HG03457 (cell line): ENCODE measurements around the gene OTUD7B.
A peak's percentile ranks its signal among the peaks of the same experiment; 100 is the strongest.

ENCODE experiments used
- ATAC-seq: cut with Tn5 transposase; IDR thresholded peaks from one replicate; pipeline ENCODE4 v1.9.1; 2021; ENCODE audit warnings: moderate number of reproducible peaks; ENCODE audit not compliant: unreplicated experiment

OTUD7B gene

GRCh38 chr1:149925751-149926150, 84.8 kb downstream of the OTUD7B start:
- ATAC-seq = no peak

GRCh38 chr1:149925345-149925744, 85.2 kb downstream of the OTUD7B start:
- no peak for ATAC-seq

- ATAC-seq = no peak
These were observed 86.9 kb downstream of the OTUD7B start for GRCh38 chr1:149923626-149924025.

GRCh38 chr1:149917571-149918144, 92.9 kb downstream of the OTUD7B start, which contains the start of gene SV2A:
Gene SV2A (minus strand): TSS chr1:149917844. CDS start chr1:149913840, 4,004 bp downstream.
- ATAC-seq = no peak

GRCh38 chr1:149916898-149917252, 93.7 kb downstream of the OTUD7B start:
- ATAC-seq = no peak

- ATAC-seq = no peak
These were observed 94.2 kb downstream of the OTUD7B start for GRCh38 chr1:149916193-149916897.

DNA sequence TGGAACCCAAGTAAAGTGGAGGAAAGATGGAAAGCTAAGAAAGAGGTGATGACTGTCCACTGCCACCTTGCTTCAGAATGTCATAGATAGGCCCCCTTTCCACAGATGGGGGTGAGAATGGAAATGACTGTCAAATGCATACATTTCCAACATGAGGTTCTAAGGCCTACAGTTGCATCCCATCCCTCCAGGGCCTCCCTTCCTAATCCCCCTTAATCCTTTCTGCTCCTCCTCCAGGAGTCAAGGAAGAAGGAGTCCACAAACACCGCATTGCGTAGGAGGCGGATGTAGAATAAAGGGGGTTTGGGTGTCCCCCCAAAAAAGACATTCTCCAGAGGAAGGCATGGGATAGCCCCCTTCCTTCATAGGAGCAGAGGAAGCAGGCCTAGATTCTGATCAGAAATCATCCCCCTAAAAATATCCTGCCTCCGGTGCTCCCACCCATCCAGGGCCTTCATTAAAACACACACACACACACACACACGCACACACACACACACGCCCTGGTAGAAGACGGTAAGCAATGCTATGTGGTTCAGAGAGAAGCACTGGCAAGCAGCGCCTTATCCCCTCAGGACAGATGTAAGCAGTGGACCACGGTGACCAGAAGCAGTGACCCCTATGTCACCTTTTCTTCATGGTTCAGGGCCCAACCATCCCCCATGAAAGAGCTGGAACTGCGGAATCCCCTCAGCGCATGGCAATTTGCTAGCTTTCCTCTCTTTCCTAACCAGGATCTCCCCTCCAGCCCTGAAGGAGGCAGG, 94.9 kb downstream of the OTUD7B start:
- no peak for ATAC-seq

DNA sequence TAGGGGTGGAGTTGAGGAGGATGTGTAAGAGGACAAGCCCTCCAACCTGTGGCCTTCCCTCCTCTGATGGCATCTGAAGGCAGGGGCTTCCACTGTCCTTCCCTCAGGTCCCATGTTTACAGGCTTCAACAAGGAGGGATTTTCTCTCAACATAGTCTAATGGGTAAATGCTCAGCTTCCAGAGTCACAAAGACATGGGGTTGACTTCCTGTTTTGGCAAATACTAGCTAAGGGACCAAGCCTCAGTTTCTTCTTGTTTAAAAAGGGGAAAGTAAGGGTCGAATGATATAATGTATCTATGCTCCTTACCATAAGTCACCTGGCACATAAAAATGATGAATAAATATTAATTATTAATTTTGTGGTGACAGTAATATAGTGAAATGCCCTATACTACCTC, 96.0 kb downstream of the OTUD7B start:
- no peak for ATAC-seq

DNA sequence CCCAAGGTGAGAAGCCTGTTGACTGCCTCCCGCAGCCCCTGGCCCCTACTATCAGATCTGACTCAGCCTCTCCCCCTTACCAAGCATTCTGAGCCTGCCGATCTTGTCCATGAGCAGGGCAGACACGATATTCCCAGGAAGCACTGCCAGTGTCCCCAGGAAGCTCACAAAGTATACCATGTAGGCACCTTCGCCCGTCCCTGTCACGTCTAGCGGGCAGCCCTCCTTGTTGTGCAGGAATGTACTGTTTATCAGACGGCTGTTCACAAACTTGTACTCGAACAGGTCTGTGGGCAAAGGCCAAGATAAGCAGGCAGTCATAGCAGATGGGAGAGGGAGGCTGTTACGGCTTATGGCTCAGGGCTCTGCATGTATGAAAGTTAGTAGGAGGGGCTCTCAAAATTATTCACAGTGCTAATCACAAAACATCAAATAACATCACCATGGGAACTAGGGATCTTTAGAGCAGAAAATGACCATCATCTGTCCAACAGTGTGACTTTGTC, 103.9 kb downstream of the OTUD7B start:
- no peak for ATAC-seq

- ATAC-seq = no peak
These were observed 106.6 kb downstream of the OTUD7B start for GRCh38 chr1:149903836-149904491.

DNA sequence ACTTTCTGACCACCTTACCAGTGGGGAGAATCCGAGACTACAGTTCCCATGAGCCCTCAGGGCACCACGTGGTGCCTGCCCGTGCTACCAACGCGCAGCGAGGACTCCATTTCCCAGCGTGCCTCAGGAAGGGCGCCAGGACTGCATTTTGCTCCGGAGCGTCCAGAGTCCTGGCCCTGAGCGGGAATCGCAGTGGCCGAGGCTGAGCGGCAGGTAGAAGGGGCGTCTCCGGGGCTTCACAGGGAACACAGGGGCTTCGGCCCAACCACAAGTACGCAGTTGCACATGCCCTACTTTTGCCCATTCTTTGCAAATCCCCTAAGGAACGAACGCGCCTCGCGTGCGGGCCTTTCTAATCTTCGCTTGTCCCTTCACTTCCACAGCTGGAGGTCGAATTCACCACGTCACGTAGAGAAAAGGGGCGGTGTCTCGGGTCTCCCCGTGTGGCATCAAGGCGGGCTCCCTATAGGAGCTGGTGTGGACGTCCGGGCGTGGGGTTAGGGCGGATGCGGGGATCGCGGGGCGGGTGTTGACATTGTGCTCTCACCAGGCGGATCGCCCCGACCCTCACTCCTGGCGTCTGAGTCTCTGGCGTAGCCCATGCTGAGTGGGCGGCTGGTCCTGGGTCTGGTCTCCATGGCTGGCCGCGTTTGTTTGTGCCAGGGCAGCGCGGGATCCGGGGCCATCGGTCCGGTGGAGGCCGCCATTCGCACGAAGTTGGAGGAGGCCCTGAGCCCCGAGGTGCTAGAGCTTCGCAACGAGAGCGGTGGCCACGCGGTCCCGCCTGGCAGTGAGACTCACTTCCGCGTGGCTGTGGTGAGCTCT, 110.9 kb downstream of the OTUD7B start, which contains the start of gene BOLA1:
TSS of gene BOLA1 (plus strand) at position 109 of the 825 bp plus-strand sequence. CDS start at position 601, 492 bp downstream.
- peak; percentile 57 for ATAC-seq

- ATAC-seq = no peak
These were observed 114.0 kb downstream of the OTUD7B start for GRCh38 chr1:149896575-149896974.

GRCh38 chr1:149888999-149889289, 121.6 kb downstream of the OTUD7B start:
- ATAC-seq = no peak

GRCh38 chr1:149888247-149888998, 122.1 kb downstream of the OTUD7B start:
- peak; percentile 8 for ATAC-seq
